HCT116 (cell line): Measurements from ENCODE around the gene PEAK1. TPM values are rescaled to one million over a fixed set of nuclear protein-coding genes. Genes with fewer than 3 reads are reported as not detected.
"Not testable (repeated sequence)": the region's sequence is repeated elsewhere in the genome, so short reads cannot be mapped to it uniquely, and the experiment has no call there.

Source experiments
- ATAC-seq: fragments of 200-7000 bp; cut with Tn5 transposase; 2 replicates; pipeline ENCODE4 v1.9.1; 2020; ENCODE audit warnings: mild to moderate bottlenecking, moderate library complexity
- BruUV-seq: library from RNA; stranded (reverse); fragments of 400-500 nt; replicated peaks from 2 replicates; lab custom pipeline; 2021; lab: Mats Ljungman, UMichigan
- CTCF ChIA-PET: fragments of 300-600 bp; sonication (Branson Sonifier 250); formaldehyde crosslinking; loops from one replicate; lab custom pipeline; 2021; ENCODE audit warnings: antibody characterized with exemption; lab: Charles Lee
- POLR2A ChIA-PET: fragments of 300-600, 350-600 bp; sonication (Branson Sonifier 250); formaldehyde crosslinking; loops from one replicate; lab custom pipeline; 2021; ENCODE audit warnings: antibody characterized with exemption; lab: Charles Lee
- RAD21 ChIA-PET, 2 experiments: fragments of 300-600 bp; sonication (Branson Sonifier 250); formaldehyde crosslinking; loops; one replicate each; lab custom pipeline; 2023; ENCODE audit warnings: low total read pairs in 2 of 2; ENCODE audit not compliant: uncharacterized antibody in 2 of 2, unreplicated experiment in 2 of 2, low non-redundant PET in 1 of 2; lab: Charles Lee
- DNase-seq: peaks from one replicate; pipeline ENCODE4 v3.0.0-alpha.2; 2010; ENCODE audit warnings: low read depth, low spot score
- H2AFZ ChIP-seq: fragments of 200-600 bp; shearing (Covaris generic), sonication (generic); 2 replicates; pipeline ENCODE4 v1.6.1; 2017; ENCODE audit warnings: low read depth, mixed run types, mixed read lengths, antibody characterized with exemption, low read length; ENCODE audit not compliant: poor library complexity, severe bottlenecking
- H3K27ac ChIP-seq: 2 replicates; pipeline ENCODE4 v1.5.1; 2012; ENCODE audit warnings: low read depth, low read length
- H3K27me3 ChIP-seq: fragments of 200-600 bp; sonication (generic); 2 replicates; pipeline ENCODE4 v1.6.1; 2016; ENCODE audit warnings: mixed run types, low read length, mixed read lengths; ENCODE audit not compliant: insufficient read depth
- H3K36me3 ChIP-seq, 2 experiments: fragments of 200-500 bp in 1 of 2; fragments of 200-600 bp in 1 of 2; sonication (Bioruptor generic) in 1 of 2; sonication (generic) in 1 of 2; 2 replicates each; pipeline versions ENCODE4 v1.5.1 to v1.6.1; 2014 to 2016; ENCODE audit warnings: low read length in 2 of 2, inconsistent platforms in 1 of 2, mixed read lengths in 1 of 2, mixed run types in 1 of 2; ENCODE audit not compliant: insufficient read depth in 2 of 2, control insufficient read depth in 1 of 2
- H3K4me1 ChIP-seq, 2 experiments: fragments of 200-600 bp in 1 of 2; sonication (generic) in 1 of 2; 2 replicates each; pipeline versions ENCODE4 v1.5.1 to v1.6.1; 2012 to 2017; ENCODE audit warnings: low read length in 2 of 2, inconsistent platforms in 1 of 2, mild to moderate bottlenecking in 1 of 2, mixed read lengths in 1 of 2, mixed run types in 1 of 2, moderate library complexity in 1 of 2; ENCODE audit not compliant: insufficient read depth in 2 of 2, control insufficient read depth in 1 of 2
- H3K4me2 ChIP-seq: fragments of 200-600 bp; sonication (generic); 2 replicates; pipeline ENCODE4 v1.6.1; 2017; ENCODE audit warnings: mixed run types, low read length, mixed read lengths
- H3K4me3 ChIP-seq, 2 experiments: fragments of 200-600 bp in 1 of 2; sonication (generic) in 1 of 2; replicated peaks in 1 of 2; 2 replicates each; pipeline ENCODE4 v1.5.1; 2011 to 2016; ENCODE audit warnings: low read length in 2 of 2, control low read depth in 1 of 2, low read depth in 1 of 2, mild to moderate bottlenecking in 1 of 2, mixed read lengths in 1 of 2, mixed run types in 1 of 2
- H3K79me2 ChIP-seq: fragments of 200-600 bp; sonication (generic); 2 replicates; pipeline ENCODE4 v1.6.1; 2017; ENCODE audit warnings: mild to moderate bottlenecking, mixed run types, low read length, moderate library complexity, mixed read lengths; ENCODE audit not compliant: insufficient read depth
- H3K9ac ChIP-seq: fragments of 200-600 bp; sonication (generic); 2 replicates; pipeline ENCODE4 v1.6.1; 2016; ENCODE audit warnings: low read length, mixed read lengths
- H3K9me2 ChIP-seq: fragments of 200-600 bp; sonication (generic), shearing (Covaris generic); 2 replicates; pipeline ENCODE4 v1.6.1; 2017; ENCODE audit warnings: mixed run types, mild to moderate bottlenecking, moderate library complexity; ENCODE audit not compliant: insufficient read depth
- H3K9me3 ChIP-seq, 2 experiments: fragments of 200-500 bp in 1 of 2; fragments of 200-600 bp in 1 of 2; sonication (Bioruptor generic) in 1 of 2; sonication (generic) in 1 of 2; 2 replicates each; pipeline ENCODE4 v1.6.1; 2014 to 2017; ENCODE audit warnings: low read length in 2 of 2, mixed read lengths in 2 of 2, inconsistent platforms in 1 of 2, low read depth in 1 of 2, mild to moderate bottlenecking in 1 of 2, mixed run types in 1 of 2, moderate library complexity in 1 of 2; ENCODE audit not compliant: control insufficient read depth in 1 of 2, insufficient read depth in 1 of 2
- H4K20me1 ChIP-seq: fragments of 200-600 bp; sonication (generic), shearing (Covaris generic); 2 replicates; pipeline ENCODE4 v1.6.1; 2017; ENCODE audit warnings: mixed run types, mild to moderate bottlenecking, moderate library complexity; ENCODE audit not compliant: insufficient read depth
- ATF3 ChIP-seq: IDR thresholded peaks from 2 replicates; pipeline ENCODE4 v1.6.1; 2012
- CBX3 ChIP-seq: IDR thresholded peaks from 2 replicates; pipeline ENCODE4 v1.6.1; 2012; ENCODE audit warnings: low read depth
- ELF1 ChIP-seq: IDR thresholded peaks from 2 replicates; pipeline ENCODE4 v1.6.1; 2012; ENCODE audit warnings: low read depth, borderline replicate concordance
- EZH2 ChIP-seq: fragments of 200-600 bp; sonication (generic); IDR thresholded peaks from 2 replicates; pipeline ENCODE4 v1.6.1; 2017; ENCODE audit warnings: antibody characterized with exemption, mixed run types
- EZH2phosphoT487 ChIP-seq: fragments of 200-600 bp; IDR thresholded peaks from 2 replicates; pipeline ENCODE4 v1.6.1; 2018; ENCODE audit warnings: antibody characterized with exemption, borderline replicate concordance
- FOSL1 ChIP-seq: IDR thresholded peaks from 2 replicates; pipeline ENCODE4 v1.6.1; 2012; ENCODE audit warnings: low read depth
- JUND ChIP-seq: IDR thresholded peaks from 2 replicates; pipeline ENCODE4 v1.6.1; 2012
- POLR2A ChIP-seq: IDR thresholded peaks from 2 replicates; pipeline ENCODE4 v1.7.0; 2011; ENCODE audit warnings: borderline replicate concordance; ENCODE audit not compliant: insufficient read depth, insufficient read length; ENCODE audit errors: extremely low read depth
- POLR2AphosphoS5 ChIP-seq: IDR thresholded peaks from 2 replicates; pipeline ENCODE4 v1.6.1; 2011; ENCODE audit warnings: mild to moderate bottlenecking, low read depth, low read length, moderate library complexity
- RAD21 ChIP-seq: IDR thresholded peaks from 2 replicates; pipeline ENCODE4 v1.6.1; 2012; ENCODE audit warnings: low read depth, mild to moderate bottlenecking
- SIN3A ChIP-seq: IDR thresholded peaks from 2 replicates; pipeline ENCODE4 v1.6.1; 2012; ENCODE audit warnings: low read depth
- SP1 ChIP-seq: IDR thresholded peaks from 2 replicates; pipeline ENCODE4 v1.6.1; 2012; ENCODE audit warnings: low read depth
- SRF ChIP-seq: IDR thresholded peaks from 2 replicates; pipeline ENCODE4 v1.6.1; 2012; ENCODE audit warnings: low read depth
- TCF7L2 ChIP-seq: IDR thresholded peaks from 2 replicates; pipeline ENCODE4 v1.7.0; 2011; ENCODE audit warnings: borderline replicate concordance, inconsistent platforms; ENCODE audit not compliant: insufficient read depth, insufficient read length; ENCODE audit errors: extremely low read depth
- YY1 ChIP-seq: IDR thresholded peaks from 2 replicates; pipeline ENCODE4 v1.6.1; 2011; ENCODE audit warnings: low read length, low read depth, moderate library complexity, mild to moderate bottlenecking; ENCODE audit not compliant: insufficient replicate concordance; ENCODE audit errors: extremely low read depth
- ZBTB33 ChIP-seq: IDR thresholded peaks from 2 replicates; pipeline ENCODE4 v1.6.1; 2011; ENCODE audit warnings: mild to moderate bottlenecking, low read length, moderate library complexity; ENCODE audit not compliant: insufficient replicate concordance; ENCODE audit errors: extremely low read depth
- ZNF274 ChIP-seq: fragments of 200-500 bp; sonication (Bioruptor generic); IDR thresholded peaks from 2 replicates; pipeline ENCODE4 v1.6.1; 2014; ENCODE audit warnings: mild to moderate bottlenecking, low read depth, low read length, inconsistent platforms
- intact Hi-C: fragments of 100-400 bp; cut with micrococcal nuclease; formaldehyde crosslinking; loops from 2 replicates; pipeline ENCODE4 v1.10.0; 2022
- total RNA-seq: library from RNA; stranded (reverse); gene quantifications from one replicate; pipeline ENCODE4 v1.2.1, GENCODE V29; 2021; ENCODE audit not compliant: unreplicated experiment

PEAK1 gene
- total RNA-seq, 1 experiment from 2014 or later = 23.4 TPM

GRCh38 chr15:77160562-77161478 is 259.1 kb downstream of the PEAK1 start:
- no peaks in the 10 kb centered on the region for H3K9me3 ChIP-seq
- H3K9ac ChIP-seq = no peak overlapping the region
- peak overlapping the region; percentile 11; the same call in 1 of the 2 replicates for H3K27ac ChIP-seq
- intact Hi-C loops = no loop called here
- no peaks in the 10 kb centered on the region for H3K36me3 ChIP-seq
- H3K9me2 ChIP-seq = no peaks in the 10 kb centered on the region
- peak; percentile 79 for ATAC-seq
- POLR2A ChIA-PET = no interaction called here
- no peak overlapping the region for H2AFZ ChIP-seq
- peaks cover 23 to 35% of the 10 kb centered on the region in 2 experiments for H3K4me1 ChIP-seq
- TF ChIP-seq YY1 (no peak), EZH2phosphoT487 (no peak), CBX3 (no peak), POLR2A (no peak), ELF1 (no peak), FOSL1 (no peak), JUND (no peak), RAD21 (no peak), ATF3 (no peak), ZNF274 (no peak), SP1 (no peak), ZBTB33 (no peak), SRF (no peak), EZH2 (no peak), POLR2AphosphoS5 (no peak), TCF7L2 (no peak), SIN3A (no peak)
- TF ChIP-seq, all 23 proteins: peak for 0
- H4K20me1 ChIP-seq = no peaks in the 10 kb centered on the region
- DNase-seq = peak; percentile 26
- ChIA-PET RAD21 (no interaction called here), CTCF (interaction anchor here (1.1 kb wide), 1 partner anchor 383 kb away, joined by 6 read pairs; no protein-coding TSS in a partner anchor)
- H3K27me3 ChIP-seq = no peaks in the 10 kb centered on the region
- peak overlapping the region in 1 of 2 experiments; percentile 14; a peak in 2 of 4 replicates for H3K4me3 ChIP-seq
- BruUV-seq = no TSS peak
- H3K79me2 ChIP-seq = no peaks in the 10 kb centered on the region
- peak overlapping the region; percentile 62 for H3K4me2 ChIP-seq

GRCh38 chr15:77156000-77156399 is 263.9 kb downstream of the PEAK1 start:
- not testable (repeated sequence) for H4K20me1 ChIP-seq

More at GRCh38 chr15:77156000-77156399, 263.9 kb downstream of the PEAK1 start:
- H3K4me2 ChIP-seq, H3K27me3 ChIP-seq, POLR2A ChIA-PET, H3K9ac ChIP-seq, CTCF ChIA-PET, intact Hi-C loops, DNase-seq, ATAC-seq, H3K36me3 ChIP-seq, H3K9me3 ChIP-seq, RAD21 ChIA-PET, H3K4me3 ChIP-seq, BruUV-seq, H3K79me2 ChIP-seq, H2AFZ ChIP-seq, H3K27ac ChIP-seq, H3K9me2 ChIP-seq: not testable (repeated sequence)
- peaks cover 12 to 20% of the 10 kb centered on the region in 2 experiments for H3K4me1 ChIP-seq
